ENCODE results near the gene NPAS3. TPM values are rescaled to one million over a fixed set of nuclear protein-coding genes. Genes with fewer than 3 reads are reported as not detected.

The NPAS3 gene
- total RNA-seq, 1 experiment from 2014 or later: not detected

- H3K27ac ChIP-seq (ENCODE audit: low read depth, low read length): no peak overlapping the region
- no peak overlapping the region for H3K9ac ChIP-seq (ENCODE audit: low read length)
- ATAC-seq (no peak), DNase-seq (ENCODE audit: low read depth, low spot score) (no peak)
- intact Hi-C loops (cut with micrococcal nuclease): no loop called here
- BruUV-seq (replicated peaks): no TSS peak
- H3K79me2 ChIP-seq (ENCODE audit: insufficient read depth, low read length): no peaks in the 10 kb centered on the region
- CTCF ChIA-PET: no interaction called here
- H3K9me3 ChIP-seq (ENCODE audit: control insufficient read depth in 1 of 2, insufficient read depth in 1 of 2, low read depth in 1 of 2, low read length in 2 of 2): 0 out of 4 replicates have a peak, but pooled peaks cover 0 to 3% of the 10 kb centered on the region in 2 experiments
- H2AFZ ChIP-seq (ENCODE audit: low read depth, low read length, poor library complexity, severe bottlenecking): no peak overlapping the region
- H3K4me3 ChIP-seq (replicated peaks in 1 of 2; ENCODE audit: low read depth in 1 of 2, low read length in 2 of 2): no peak overlapping the region
- TF ChIP-seq MAX (IDR thresholded peaks at IDR 0.05): no peak
- TF ChIP-seq, protein P1, sequence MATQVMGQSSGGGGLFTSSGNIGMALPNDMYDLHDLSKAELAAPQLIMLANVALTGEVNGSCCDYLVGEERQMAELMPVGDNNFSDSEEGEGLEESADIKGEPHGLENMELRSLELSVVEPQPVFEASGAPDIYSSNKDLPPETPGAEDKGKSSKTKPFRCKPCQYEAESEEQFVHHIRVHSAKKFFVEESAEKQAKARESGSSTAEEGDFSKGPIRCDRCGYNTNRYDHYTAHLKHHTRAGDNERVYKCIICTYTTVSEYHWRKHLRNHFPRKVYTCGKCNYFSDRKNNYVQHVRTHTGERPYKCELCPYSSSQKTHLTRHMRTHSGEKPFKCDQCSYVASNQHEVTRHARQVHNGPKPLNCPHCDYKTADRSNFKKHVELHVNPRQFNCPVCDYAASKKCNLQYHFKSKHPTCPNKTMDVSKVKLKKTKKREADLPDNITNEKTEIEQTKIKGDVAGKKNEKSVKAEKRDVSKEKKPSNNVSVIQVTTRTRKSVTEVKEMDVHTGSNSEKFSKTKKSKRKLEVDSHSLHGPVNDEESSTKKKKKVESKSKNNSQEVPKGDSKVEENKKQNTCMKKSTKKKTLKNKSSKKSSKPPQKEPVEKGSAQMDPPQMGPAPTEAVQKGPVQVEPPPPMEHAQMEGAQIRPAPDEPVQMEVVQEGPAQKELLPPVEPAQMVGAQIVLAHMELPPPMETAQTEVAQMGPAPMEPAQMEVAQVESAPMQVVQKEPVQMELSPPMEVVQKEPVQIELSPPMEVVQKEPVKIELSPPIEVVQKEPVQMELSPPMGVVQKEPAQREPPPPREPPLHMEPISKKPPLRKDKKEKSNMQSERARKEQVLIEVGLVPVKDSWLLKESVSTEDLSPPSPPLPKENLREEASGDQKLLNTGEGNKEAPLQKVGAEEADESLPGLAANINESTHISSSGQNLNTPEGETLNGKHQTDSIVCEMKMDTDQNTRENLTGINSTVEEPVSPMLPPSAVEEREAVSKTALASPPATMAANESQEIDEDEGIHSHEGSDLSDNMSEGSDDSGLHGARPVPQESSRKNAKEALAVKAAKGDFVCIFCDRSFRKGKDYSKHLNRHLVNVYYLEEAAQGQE (IDR thresholded peaks at IDR 0.05; ENCODE audit: low read depth): no peak
- no peak for TF ChIP-seq ZNF274 (IDR thresholded peaks at IDR 0.05; ENCODE audit: low read depth, low read length)
- no peak for TF ChIP-seq POLR2AphosphoS5 (IDR thresholded peaks at IDR 0.05; ENCODE audit: low read depth, low read length)
- no peak for TF ChIP-seq ZBTB33 (IDR thresholded peaks at IDR 0.05; ENCODE audit: extremely low read depth, insufficient replicate concordance, low read length)
- TF ChIP-seq CTCF (IDR thresholded peaks at IDR 0.05 in 2 of 3, conservative IDR thresholded peaks at IDR 0.05 in 1 of 3; ENCODE audit: borderline replicate concordance in 1 of 3, insufficient read depth in 1 of 3, low read depth in 2 of 3, low read length in 2 of 3): no peak
- TF ChIP-seq JUND (IDR thresholded peaks at IDR 0.05): no peak
- no peak for TF ChIP-seq ELF1 (IDR thresholded peaks at IDR 0.05; ENCODE audit: borderline replicate concordance, low read depth)
- no peak for TF ChIP-seq POLR2A (IDR thresholded peaks at IDR 0.05; ENCODE audit: borderline replicate concordance, extremely low read depth, insufficient read depth, insufficient read length)
- TF ChIP-seq TCF7L2 (IDR thresholded peaks at IDR 0.05; ENCODE audit: borderline replicate concordance, extremely low read depth, insufficient read depth, insufficient read length): no peak
- no peak for TF ChIP-seq SRF (IDR thresholded peaks at IDR 0.05; ENCODE audit: low read depth)
- no peak for TF ChIP-seq SP1 (IDR thresholded peaks at IDR 0.05; ENCODE audit: low read depth)
- TF ChIP-seq CEBPB (IDR thresholded peaks at IDR 0.05; ENCODE audit: low read depth): no peak
- no peak for TF ChIP-seq EGR1 (IDR thresholded peaks at IDR 0.05; ENCODE audit: low read depth)
- TF ChIP-seq ZFX (IDR thresholded peaks at IDR 0.05): no peak
- TF ChIP-seq SIN3A (IDR thresholded peaks at IDR 0.05; ENCODE audit: low read depth): no peak
- no peak overlapping the region for H3K4me2 ChIP-seq (ENCODE audit: low read length)
- H3K36me3 ChIP-seq (ENCODE audit: control insufficient read depth in 1 of 2, insufficient read depth in 2 of 2, low read length in 2 of 2): no peaks in the 10 kb centered on the region
- no peaks in the 10 kb centered on the region; the same call in 1 of the 2 replicates for H4K20me1 ChIP-seq (ENCODE audit: insufficient read depth)
- POLR2A ChIA-PET: no interaction called here
- RAD21 ChIA-PET (ENCODE audit: low non-redundant PET in 1 of 2, low total read pairs in 2 of 2, uncharacterized antibody in 2 of 2, unreplicated experiment in 2 of 2): no interaction called here
- H3K9me2 ChIP-seq (ENCODE audit: insufficient read depth): no peaks in the 10 kb centered on the region
- no peaks in the 10 kb centered on the region; the same call in 1 of the 2 replicates for H3K27me3 ChIP-seq (ENCODE audit: insufficient read depth, low read length)
- no peaks in the 10 kb centered on the region for H3K4me1 ChIP-seq (ENCODE audit: control insufficient read depth in 1 of 2, insufficient read depth in 2 of 2, low read length in 2 of 2)
Observed at GRCh38 chr14:33010495-33010894, 71.8 kb downstream of the NPAS3 start.
